IPS-NIHi11 (cell line): ENCODE data around the gene PNMT.
"Not testable (repeated sequence)": the region's sequence is repeated elsewhere in the genome, so short reads cannot be mapped to it uniquely, and the experiment has no call there.

Experiments
- DNase-seq: peaks from one replicate; pipeline ENCODE4 v3.0.0; 2012; ENCODE audit warnings: mixed read lengths, low spot score

The PNMT gene

GRCh38 chr17:39709319-39709997 lies 41.2 kb downstream of the PNMT start:
- no peak for DNase-seq

- DNase-seq: no peak
These were observed 42.0 kb downstream of the PNMT start for GRCh38 chr17:39709998-39710964.

- DNase-seq: not testable (repeated sequence)
These were observed 42.8 kb downstream of the PNMT start for GRCh38 chr17:39711071-39711470.

- DNase-seq: no peak
These were observed 43.6 kb downstream of the PNMT start for GRCh38 chr17:39711851-39712250.

GRCh38 chr17:39714234-39714633 lies 46.0 kb downstream of the PNMT start:
- DNase-seq: no peak

- no peak for DNase-seq
These were observed 47.3 kb downstream of the PNMT start for GRCh38 chr17:39715375-39716072.

GRCh38 chr17:39716073-39716818 lies 48.0 kb downstream of the PNMT start:
- no peak for DNase-seq

GRCh38 chr17:39716879-39717536 lies 48.8 kb downstream of the PNMT start:
- DNase-seq: peak; percentile 37

GRCh38 chr17:39717660-39718059 lies 49.4 kb downstream of the PNMT start:
- no peak for DNase-seq

GRCh38 chr17:39719563-39720355 lies 51.5 kb downstream of the PNMT start:
- no peak for DNase-seq
